GM18499 (cell line): ENCODE measurements around the gene SRRM4.
"Not testable (repeated sequence)": the region's sequence is repeated elsewhere in the genome, so short reads cannot be mapped to it uniquely, and the experiment has no call there.

ENCODE experiments used
- ATAC-seq: cut with Tn5 transposase; IDR thresholded peaks from one replicate; pipeline ENCODE4 v1.9.1; 2021; ENCODE audit warnings: moderate number of reproducible peaks; ENCODE audit not compliant: insufficient read depth, unreplicated experiment

SRRM4 gene

GRCh38 chr12:119006746-119007145 lies 25.4 kb downstream of the SRRM4 start:
- no peak for ATAC-seq

- ATAC-seq = not testable (repeated sequence)
Observed at GRCh38 chr12:119008273-119008672, 26.9 kb downstream of the SRRM4 start.

GRCh38 chr12:119008691-119009221 lies 27.4 kb downstream of the SRRM4 start:
- ATAC-seq = no peak

GRCh38 chr12:119011231-119011630 lies 29.9 kb downstream of the SRRM4 start:
- no peak for ATAC-seq

GRCh38 chr12:119012179-119012578 lies 30.8 kb downstream of the SRRM4 start:
- ATAC-seq = no peak

GRCh38 chr12:119013023-119013422 lies 31.7 kb downstream of the SRRM4 start:
- no peak for ATAC-seq

GRCh38 chr12:119014368-119014767 lies 33.0 kb downstream of the SRRM4 start:
- no peak for ATAC-seq

- no peak for ATAC-seq
Observed at GRCh38 chr12:119016715-119017114, 35.4 kb downstream of the SRRM4 start.

GRCh38 chr12:119019166-119019565 lies 37.8 kb downstream of the SRRM4 start:
- ATAC-seq = no peak

- ATAC-seq = no peak
Observed at GRCh38 chr12:119020406-119021360, 39.3 kb downstream of the SRRM4 start.

- ATAC-seq = no peak
Observed at GRCh38 chr12:119024356-119024755, 43.0 kb downstream of the SRRM4 start.

- no peak for ATAC-seq
Observed at GRCh38 chr12:119025786-119026185, 44.4 kb downstream of the SRRM4 start.

- ATAC-seq = not testable (repeated sequence)
Observed at GRCh38 chr12:119033332-119033731, 52.0 kb downstream of the SRRM4 start.

GRCh38 chr12:119036878-119037825 lies 55.8 kb downstream of the SRRM4 start:
- ATAC-seq = no peak

GRCh38 chr12:119044094-119044493 lies 62.8 kb downstream of the SRRM4 start:
- no peak for ATAC-seq

GRCh38 chr12:119047641-119048040 lies 66.3 kb downstream of the SRRM4 start:
- ATAC-seq = no peak

GRCh38 chr12:119050663-119051062 lies 69.3 kb downstream of the SRRM4 start:
- no peak for ATAC-seq

- no peak for ATAC-seq
Observed at GRCh38 chr12:119051474-119051873, 70.1 kb downstream of the SRRM4 start.

GRCh38 chr12:119052001-119052400 lies 70.7 kb downstream of the SRRM4 start:
- no peak for ATAC-seq

GRCh38 chr12:119055977-119056376 lies 74.6 kb downstream of the SRRM4 start:
- ATAC-seq = no peak
